B cell (primary cell): ENCODE results near the gene NFAT5.

Source experiments
- EZH2 ChIP-seq: IDR thresholded peaks from 2 replicates; pipeline ENCODE4 v1.6.1; 2012; ENCODE audit warnings: borderline replicate concordance, low read depth, mild to moderate bottlenecking, moderate library complexity, low read length; ENCODE audit not compliant: insufficient read depth, poor library complexity, severe bottlenecking
- TF ChIP-seq, protein P1 (sequence below): fragments of 200-600 bp; IDR thresholded peaks from one replicate; pipeline ENCODE4 v1.8.0; 2022; ENCODE audit warnings: antibody characterized with exemption, mild to moderate bottlenecking

GRCh38 chr16:69600202-69600601 lies 34.4 kb downstream of the NFAT5 start:
- TF ChIP-seq, protein P1, sequence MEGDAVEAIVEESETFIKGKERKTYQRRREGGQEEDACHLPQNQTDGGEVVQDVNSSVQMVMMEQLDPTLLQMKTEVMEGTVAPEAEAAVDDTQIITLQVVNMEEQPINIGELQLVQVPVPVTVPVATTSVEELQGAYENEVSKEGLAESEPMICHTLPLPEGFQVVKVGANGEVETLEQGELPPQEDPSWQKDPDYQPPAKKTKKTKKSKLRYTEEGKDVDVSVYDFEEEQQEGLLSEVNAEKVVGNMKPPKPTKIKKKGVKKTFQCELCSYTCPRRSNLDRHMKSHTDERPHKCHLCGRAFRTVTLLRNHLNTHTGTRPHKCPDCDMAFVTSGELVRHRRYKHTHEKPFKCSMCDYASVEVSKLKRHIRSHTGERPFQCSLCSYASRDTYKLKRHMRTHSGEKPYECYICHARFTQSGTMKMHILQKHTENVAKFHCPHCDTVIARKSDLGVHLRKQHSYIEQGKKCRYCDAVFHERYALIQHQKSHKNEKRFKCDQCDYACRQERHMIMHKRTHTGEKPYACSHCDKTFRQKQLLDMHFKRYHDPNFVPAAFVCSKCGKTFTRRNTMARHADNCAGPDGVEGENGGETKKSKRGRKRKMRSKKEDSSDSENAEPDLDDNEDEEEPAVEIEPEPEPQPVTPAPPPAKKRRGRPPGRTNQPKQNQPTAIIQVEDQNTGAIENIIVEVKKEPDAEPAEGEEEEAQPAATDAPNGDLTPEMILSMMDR: no peak
- no peak for TF ChIP-seq EZH2
